RWPE2 (cell line): ENCODE data around the gene KCNMB2.

Experiments
- ATAC-seq: fragments of 200-7000 bp; cut with Tn5 transposase; 3 replicates; pipeline ENCODE4 v1.9.1; 2021; ENCODE audit warnings: low read depth
- DNase-seq: peaks from one replicate; pipeline ENCODE4 v3.0.0-alpha.2; 2020; ENCODE audit warnings: low spot score
- H3K27ac ChIP-seq: fragments of 450-650 bp; 2 replicates; pipeline ENCODE4 v1.5.1; 2017; ENCODE audit warnings: mild to moderate bottlenecking; ENCODE audit not compliant: poor library complexity, severe bottlenecking
- H3K27me3 ChIP-seq: fragments of 250-450 bp; sonication (Bioruptor Pico); 2 replicates; pipeline ENCODE4 v1.5.1; 2021; ENCODE audit warnings: mild to moderate bottlenecking, moderate library complexity; ENCODE audit not compliant: insufficient read depth, poor library complexity, severe bottlenecking
- H3K36me3 ChIP-seq: fragments of 250-450 bp; sonication (Bioruptor Pico); 2 replicates; pipeline ENCODE4 v1.5.1; 2020; ENCODE audit warnings: low read depth, mild to moderate bottlenecking, moderate library complexity
- H3K4me1 ChIP-seq: fragments of 250-450 bp; sonication (Bioruptor Pico); 2 replicates; pipeline ENCODE4 v1.5.1; 2021; ENCODE audit warnings: mild to moderate bottlenecking, moderate library complexity; ENCODE audit not compliant: insufficient read depth, poor library complexity, severe bottlenecking
- H3K4me3 ChIP-seq: fragments of 250-450 bp; sonication (Bioruptor Pico); 2 replicates; pipeline ENCODE4 v1.5.1; 2021; ENCODE audit warnings: mild to moderate bottlenecking, moderate library complexity; ENCODE audit not compliant: severe bottlenecking
- H3K9me3 ChIP-seq: fragments of 250-450 bp; sonication (Bioruptor Pico); 2 replicates; pipeline ENCODE4 v1.5.1; 2021; ENCODE audit warnings: mild to moderate bottlenecking, moderate library complexity; ENCODE audit not compliant: severe bottlenecking
- CTCF ChIP-seq: fragments of 450-650 bp; IDR thresholded peaks from one replicate; pipeline ENCODE4 v1.5.1; 2017; ENCODE audit warnings: mild to moderate bottlenecking, moderate library complexity; ENCODE audit not compliant: poor library complexity, severe bottlenecking

Gene KCNMB2

GRCh38 chr3:178827285-178827856, 291.1 kb downstream of the KCNMB2 start:
- Histone ChIP-seq H3K4me3 (no peak overlapping the region), H3K36me3 (no peaks in the 10 kb centered on the region), H3K9me3 (no peaks in the 10 kb centered on the region), H3K27ac (no peak overlapping the region), H3K4me1 (no peaks in the 10 kb centered on the region), H3K27me3 (no peaks in the 10 kb centered on the region)
- DNase-seq, result no peak
- no peak for ATAC-seq
- no peak for TF ChIP-seq CTCF

- H3K36me3 ChIP-seq, result no peaks in the 10 kb centered on the region
- no peak overlapping the region for H3K27ac ChIP-seq
- H3K9me3 ChIP-seq, result no peaks in the 10 kb centered on the region
- no peaks in the 10 kb centered on the region for H3K4me1 ChIP-seq
- ATAC-seq (no peak), DNase-seq (no peak)
- no peak for TF ChIP-seq CTCF
- H3K4me3 ChIP-seq, result no peak overlapping the region
- H3K27me3 ChIP-seq, result no peaks in the 10 kb centered on the region
Measured at GRCh38 chr3:178833695-178834094, 297.5 kb downstream of the KCNMB2 start.

GRCh38 chr3:178835033-178835432, 298.8 kb downstream of the KCNMB2 start:
- no peaks in the 10 kb centered on the region for H3K36me3 ChIP-seq

GRCh38 chr3:178837512-178837911, 301.3 kb downstream of the KCNMB2 start:
- Histone ChIP-seq H3K27ac (no peak overlapping the region), H3K36me3 (no peaks in the 10 kb centered on the region), H3K4me3 (no peak overlapping the region), H3K4me1 (no peaks in the 10 kb centered on the region), H3K27me3 (no peaks in the 10 kb centered on the region), H3K9me3 (no peaks in the 10 kb centered on the region)
- TF ChIP-seq CTCF, result no peak
- ATAC-seq (no peak), DNase-seq (no peak)

More at GRCh38 chr3:178835033-178835432, 298.8 kb downstream of the KCNMB2 start:
- DNase-seq (no peak), ATAC-seq (no peak)
- no peak for TF ChIP-seq CTCF
- H3K4me3 ChIP-seq, result no peak overlapping the region
- no peaks in the 10 kb centered on the region for H3K4me1 ChIP-seq
- no peaks in the 10 kb centered on the region for H3K9me3 ChIP-seq
- H3K27ac ChIP-seq, result no peak overlapping the region
- H3K27me3 ChIP-seq, result no peaks in the 10 kb centered on the region

- H3K27ac ChIP-seq, result no peak overlapping the region
- H3K27me3 ChIP-seq, result no peaks in the 10 kb centered on the region
- H3K9me3 ChIP-seq, result no peaks in the 10 kb centered on the region
- H3K4me3 ChIP-seq, result no peak overlapping the region
- no peak for ATAC-seq
- H3K4me1 ChIP-seq, result no peaks in the 10 kb centered on the region
- H3K36me3 ChIP-seq, result no peaks in the 10 kb centered on the region
- DNase-seq, result no peak
- no peak for TF ChIP-seq CTCF
Measured at GRCh38 chr3:178840586-178840985, 304.4 kb downstream of the KCNMB2 start.
